Measurements from ENCODE around the gene TMEM132C. TPM values are rescaled to one million over a fixed set of nuclear protein-coding genes. Genes with fewer than 3 reads are reported as not detected.

TMEM132C gene
- polyA plus RNA-seq, 1 of the 3 experiments (the other 2 are of a cell fraction) = not detected

- Histone ChIP-seq H4K20me1 (ENCODE audit: insufficient read depth) (no peaks in the 10 kb centered on the region), H3F3A (replicated peaks; ENCODE audit: insufficient read depth) (no peaks in the 10 kb centered on the region), H2AFZ (ENCODE audit: low read depth) (no peak overlapping the region), H3K9me3 (no peaks in the 10 kb centered on the region), H3K27me3 (ENCODE audit: insufficient read depth) (no peaks in the 10 kb centered on the region), H3K4me3 (ENCODE audit: low read depth in 2 of 2, low read length in 1 of 2) (no peak overlapping the region), H3K79me2 (ENCODE audit: insufficient read depth) (no peaks in the 10 kb centered on the region), H3K4me1 (ENCODE audit: control insufficient read depth in 1 of 2, insufficient read depth in 2 of 2, low read depth in 1 of 2, low read length in 1 of 2) (no peaks in the 10 kb centered on the region), H3K27ac (ENCODE audit: low read depth in 2 of 2, low read length in 1 of 2) (no peak overlapping the region), H3K9ac (no peak overlapping the region), H3K36me3 (replicated peaks in 1 of 2; ENCODE audit: control insufficient read depth in 1 of 2, insufficient read depth in 2 of 2, low read length in 1 of 2) (no peaks in the 10 kb centered on the region), H3K4me2 (no peak overlapping the region), H3K9me2 (no peaks in the 10 kb centered on the region)
- ChIA-PET CTCF (interaction anchor here (1.1 kb wide), 2 partner anchors 8 to 109 kb away, joined by 3 read pairs; no protein-coding TSS in a partner anchor), POLR2A (no interaction called here)
- WGBS (ENCODE audit: low lambda C conversion rate) = 22% methylated on average over 7 of the region's 7 CpGs
- no peak for DNase-seq
- TF ChIP-seq, protein P1, sequence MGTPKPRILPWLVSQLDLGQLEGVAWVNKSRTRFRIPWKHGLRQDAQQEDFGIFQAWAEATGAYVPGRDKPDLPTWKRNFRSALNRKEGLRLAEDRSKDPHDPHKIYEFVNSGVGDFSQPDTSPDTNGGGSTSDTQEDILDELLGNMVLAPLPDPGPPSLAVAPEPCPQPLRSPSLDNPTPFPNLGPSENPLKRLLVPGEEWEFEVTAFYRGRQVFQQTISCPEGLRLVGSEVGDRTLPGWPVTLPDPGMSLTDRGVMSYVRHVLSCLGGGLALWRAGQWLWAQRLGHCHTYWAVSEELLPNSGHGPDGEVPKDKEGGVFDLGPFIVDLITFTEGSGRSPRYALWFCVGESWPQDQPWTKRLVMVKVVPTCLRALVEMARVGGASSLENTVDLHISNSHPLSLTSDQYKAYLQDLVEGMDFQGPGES (IDR thresholded peaks at IDR 0.05; ENCODE audit: low read depth, low read length) = no peak
- TF ChIP-seq MXI1 (IDR thresholded peaks at IDR 0.05; ENCODE audit: low read depth, low read length) = no peak
- TF ChIP-seq JUND (IDR thresholded peaks at IDR 0.05) = no peak
- TF ChIP-seq TCF12 (IDR thresholded peaks at IDR 0.05) = no peak
- TF ChIP-seq SIN3A (IDR thresholded peaks at IDR 0.05; ENCODE audit: borderline replicate concordance, low read depth, low read length) = no peak
- TF ChIP-seq NFIC (IDR thresholded peaks at IDR 0.05; ENCODE audit: borderline replicate concordance) = no peak
- no peak for TF ChIP-seq REST (IDR thresholded peaks at IDR 0.05; ENCODE audit: low read depth, low read length)
- no peak for TF ChIP-seq SMC3 (IDR thresholded peaks at IDR 0.05; ENCODE audit: low read depth, low read length)
- no peak for TF ChIP-seq TAF1 (IDR thresholded peaks at IDR 0.05; ENCODE audit: borderline replicate concordance, low read depth, low read length)
- TF ChIP-seq MEF2A (IDR thresholded peaks at IDR 0.05; ENCODE audit: borderline replicate concordance, low read depth) = no peak
- TF ChIP-seq RXRA (IDR thresholded peaks at IDR 0.05; ENCODE audit: borderline replicate concordance, low read depth) = no peak
- TF ChIP-seq FOXJ3 (CRISPR knock-in tag; IDR thresholded peaks at IDR 0.05) = no peak
Observed at GRCh38 chr12:128367961-128368360, 101.0 kb downstream of the TMEM132C start.

DNA sequence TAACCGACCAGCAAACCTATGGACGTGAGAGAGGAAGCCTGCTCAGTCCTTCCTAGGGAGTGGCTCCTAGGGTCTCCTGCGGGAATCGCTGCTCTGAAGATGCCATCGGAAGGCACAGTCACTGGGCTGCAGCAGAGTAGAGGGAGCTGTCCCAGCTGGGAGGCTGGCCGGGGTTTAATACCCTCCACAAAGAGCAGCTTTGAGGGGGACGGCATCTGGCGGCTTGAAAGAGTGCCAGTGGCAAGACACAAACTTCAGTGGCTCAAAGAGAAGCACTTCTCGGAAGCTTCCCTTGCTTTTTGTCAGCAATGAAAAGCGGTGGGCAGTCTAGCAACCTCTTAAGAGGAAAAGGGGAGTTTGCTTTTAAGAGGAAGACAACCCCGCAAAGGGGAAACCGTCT lies 114.6 kb downstream of the TMEM132C start:
- Histone ChIP-seq H3K4me3 (ENCODE audit: low read depth in 2 of 2, low read length in 1 of 2) (no peak overlapping the region), H3K27me3 (ENCODE audit: insufficient read depth) (no peaks in the 10 kb centered on the region), H3F3A (replicated peaks; ENCODE audit: insufficient read depth) (no peaks in the 10 kb centered on the region), H3K36me3 (replicated peaks in 1 of 2; ENCODE audit: control insufficient read depth in 1 of 2, insufficient read depth in 2 of 2, low read length in 1 of 2) (no peaks in the 10 kb centered on the region), H2AFZ (ENCODE audit: low read depth) (no peak overlapping the region), H3K4me2 (no peak overlapping the region), H4K20me1 (ENCODE audit: insufficient read depth) (no peaks in the 10 kb centered on the region), H3K79me2 (ENCODE audit: insufficient read depth) (no peaks in the 10 kb centered on the region), H3K4me1 (ENCODE audit: control insufficient read depth in 1 of 2, insufficient read depth in 2 of 2, low read depth in 1 of 2, low read length in 1 of 2) (no peaks in the 10 kb centered on the region), H3K27ac (ENCODE audit: low read depth in 2 of 2, low read length in 1 of 2) (no peak overlapping the region), H3K9ac (no peak overlapping the region), H3K9me3 (no peaks in the 10 kb centered on the region), H3K9me2 (no peaks in the 10 kb centered on the region)
- ChIA-PET POLR2A (no interaction called here), CTCF (interaction anchor here (0.6 to 4.5 kb wide), 2 partner anchors 122 to 1020 kb away, joined by 3 to 22 read pairs; no protein-coding TSS in a partner anchor)
- TF ChIP-seq FOXM1 (IDR thresholded peaks at IDR 0.05; ENCODE audit: low read depth) = no peak
- TF ChIP-seq GABPA (IDR thresholded peaks at IDR 0.05; ENCODE audit: low read depth) = no peak
- TF ChIP-seq, protein P2, sequence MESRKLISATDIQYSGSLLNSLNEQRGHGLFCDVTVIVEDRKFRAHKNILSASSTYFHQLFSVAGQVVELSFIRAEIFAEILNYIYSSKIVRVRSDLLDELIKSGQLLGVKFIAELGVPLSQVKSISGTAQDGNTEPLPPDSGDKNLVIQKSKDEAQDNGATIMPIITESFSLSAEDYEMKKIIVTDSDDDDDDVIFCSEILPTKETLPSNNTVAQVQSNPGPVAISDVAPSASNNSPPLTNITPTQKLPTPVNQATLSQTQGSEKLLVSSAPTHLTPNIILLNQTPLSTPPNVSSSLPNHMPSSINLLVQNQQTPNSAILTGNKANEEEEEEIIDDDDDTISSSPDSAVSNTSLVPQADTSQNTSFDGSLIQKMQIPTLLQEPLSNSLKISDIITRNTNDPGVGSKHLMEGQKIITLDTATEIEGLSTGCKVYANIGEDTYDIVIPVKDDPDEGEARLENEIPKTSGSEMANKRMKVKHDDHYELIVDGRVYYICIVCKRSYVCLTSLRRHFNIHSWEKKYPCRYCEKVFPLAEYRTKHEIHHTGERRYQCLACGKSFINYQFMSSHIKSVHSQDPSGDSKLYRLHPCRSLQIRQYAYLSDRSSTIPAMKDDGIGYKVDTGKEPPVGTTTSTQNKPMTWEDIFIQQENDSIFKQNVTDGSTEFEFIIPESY (IDR thresholded peaks at IDR 0.05; ENCODE audit: borderline replicate concordance, low read depth) = no peak
- no peak for TF ChIP-seq JUND (IDR thresholded peaks at IDR 0.05)
- TF ChIP-seq ELF1 (IDR thresholded peaks at IDR 0.05) = no peak
- TF ChIP-seq, protein P1 (IDR thresholded peaks at IDR 0.05; ENCODE audit: low read depth, low read length) = no peak
- no peak for TF ChIP-seq TCF12 (IDR thresholded peaks at IDR 0.05)
- no peak for TF ChIP-seq NFIC (IDR thresholded peaks at IDR 0.05; ENCODE audit: borderline replicate concordance)
- no peak for TF ChIP-seq TEAD4 (IDR thresholded peaks at IDR 0.05; ENCODE audit: borderline replicate concordance, insufficient read depth)
- TF ChIP-seq GATA2 (CRISPR knock-in tag; IDR thresholded peaks at IDR 0.05) = no peak
- DNase-seq = no peak
- 44% methylated on average over 10 of the region's 12 CpGs for WGBS (ENCODE audit: low lambda C conversion rate)

All from SK-N-SH (cell line).